ENCODE measurements around the gene GPR82.

- no peak for TF ChIP-seq POLR2A (IDR thresholded peaks at IDR 0.05)
- no peak for TF ChIP-seq CTCF (IDR thresholded peaks at IDR 0.05)
These were observed 26.7 kb downstream of the GPR82 start for GRCh38 chrX:41750716-41751115.

Data from Peyer's patch (tissue), 4 donors.